Naive thymus-derived CD4-positive, alpha-beta T cell (primary cell): ENCODE measurements around the gene GRIPAP1. TPM values are rescaled to one million over a fixed set of nuclear protein-coding genes. Genes with fewer than 3 reads are reported as not detected.

Experiments used
- ATAC-seq: fragments of 150-1000 bp; cut with Tn5 transposase; 2 replicates; pipeline ENCODE4 v1.10.0; 2021; ENCODE audit warnings: mild to moderate bottlenecking, moderate library complexity
- CTCF ChIA-PET: fragments of 350-600 bp; sonication (Branson Sonifier 250); formaldehyde crosslinking; loops from one replicate; lab custom pipeline; 2021; ENCODE audit warnings: antibody characterized with exemption; lab: Charles Lee
- POLR2A ChIA-PET: fragments of 350-600 bp; sonication (Branson Sonifier 250); formaldehyde crosslinking; loops from one replicate; lab custom pipeline; 2021; ENCODE audit warnings: antibody characterized with exemption, inconsistent platforms; lab: Charles Lee
- DNase-seq, 9 donors: peaks; one replicate each; pipeline versions ENCODE4 v3.0.0 to v3.0.0-alpha.2; 2020 to 2022; ENCODE audit warnings: mixed read lengths in 1 of 9
- H3K27ac ChIP-seq: one replicate; pipeline ENCODE4 v1.7.0; 2013; ENCODE audit warnings: mild to moderate bottlenecking, low read depth, low read length, moderate library complexity
- H3K27me3 ChIP-seq, 2 donors: one replicate each; pipeline ENCODE4 v1.7.0; 2013; ENCODE audit warnings: low read length in 2 of 2, mild to moderate bottlenecking in 2 of 2, moderate library complexity in 2 of 2; ENCODE audit not compliant: control insufficient read depth in 2 of 2, insufficient read depth in 2 of 2
- H3K36me3 ChIP-seq, 3 experiments: 1 replicate in 2 of 3; 2 replicates in 1 of 3; pipeline ENCODE4 v1.7.0; 2013; ENCODE audit warnings: low read length in 3 of 3, mild to moderate bottlenecking in 3 of 3, moderate library complexity in 1 of 3; ENCODE audit not compliant: insufficient read depth in 3 of 3, control insufficient read depth in 2 of 3
- H3K4me1 ChIP-seq, 2 donors: one replicate each; pipeline ENCODE4 v1.7.0; 2013; ENCODE audit warnings: low read length in 2 of 2, mild to moderate bottlenecking in 2 of 2, moderate library complexity in 1 of 2; ENCODE audit not compliant: control insufficient read depth in 2 of 2, insufficient read depth in 2 of 2
- H3K4me3 ChIP-seq: 2 replicates; pipeline ENCODE4 v1.7.0; 2013; ENCODE audit warnings: mild to moderate bottlenecking, low read length
- H3K9me3 ChIP-seq, 3 experiments: 1 replicate in 2 of 3; 2 replicates in 1 of 3; pipeline ENCODE4 v1.7.0; 2013; ENCODE audit warnings: low read length in 3 of 3; ENCODE audit not compliant: control insufficient read depth in 2 of 3
- H3K27ac Mint-ChIP-seq, 9 donors: one replicate each; pipeline ENCODE4 v1.8.0; 2020 to 2022; ENCODE audit warnings: mixed read lengths in 9 of 9, mild to moderate bottlenecking in 8 of 9, moderate library complexity in 5 of 9, inconsistent platforms in 2 of 9
- H3K27me3 Mint-ChIP-seq, 5 donors: one replicate each; pipeline ENCODE4 v1.8.0; 2021 to 2022; ENCODE audit warnings: mixed read lengths in 5 of 5, mild to moderate bottlenecking in 1 of 5
- H3K36me3 Mint-ChIP-seq, 5 donors: one replicate each; pipeline ENCODE4 v1.8.0; 2020 to 2022; ENCODE audit warnings: mixed read lengths in 5 of 5, mild to moderate bottlenecking in 3 of 5, inconsistent platforms in 1 of 5
- H3K4me1 Mint-ChIP-seq, 7 donors: one replicate each; pipeline ENCODE4 v1.8.0; 2020 to 2022; ENCODE audit warnings: mixed read lengths in 7 of 7, mild to moderate bottlenecking in 3 of 7, inconsistent platforms in 1 of 7
- H3K4me3 Mint-ChIP-seq, 10 donors: one replicate each; pipeline ENCODE4 v1.8.0; 2020 to 2022; ENCODE audit warnings: mild to moderate bottlenecking in 10 of 10, mixed read lengths in 10 of 10, moderate library complexity in 6 of 10, inconsistent platforms in 2 of 10
- H3K9me3 Mint-ChIP-seq, 11 donors: one replicate each; pipeline ENCODE4 v1.8.0; 2020 to 2022; ENCODE audit warnings: mixed read lengths in 11 of 11, mild to moderate bottlenecking in 4 of 11, inconsistent platforms in 1 of 11, moderate library complexity in 1 of 11
- intact Hi-C, 2 donors: fragments of 100-400 bp; cut with micrococcal nuclease; formaldehyde crosslinking; loops; one replicate each; pipeline ENCODE4 v1.15.1; 2023
- polyA plus RNA-seq, 2 donors: library from polyadenylated mRNA; unstranded; fragments of 300-500 nt; fragmentation: Illumina TruSeq; gene quantifications; one replicate each; pipeline ENCODE4 v1.2.3, GENCODE V29; 2021
- total RNA-seq, 6 experiments: library from RNA in 5 of 6; stranded (reverse) in 5 of 6; gene quantifications; 1 replicate in 5 of 6; 2 replicates in 1 of 6; pipeline ENCODE4 v1.2.3 and lab custom pipeline; 2021 to 2026

Gene GRIPAP1
- total and polyA plus RNA-seq, 7 experiments from 2014 or later = 13.6 to 108 (median 103) TPM

DNA sequence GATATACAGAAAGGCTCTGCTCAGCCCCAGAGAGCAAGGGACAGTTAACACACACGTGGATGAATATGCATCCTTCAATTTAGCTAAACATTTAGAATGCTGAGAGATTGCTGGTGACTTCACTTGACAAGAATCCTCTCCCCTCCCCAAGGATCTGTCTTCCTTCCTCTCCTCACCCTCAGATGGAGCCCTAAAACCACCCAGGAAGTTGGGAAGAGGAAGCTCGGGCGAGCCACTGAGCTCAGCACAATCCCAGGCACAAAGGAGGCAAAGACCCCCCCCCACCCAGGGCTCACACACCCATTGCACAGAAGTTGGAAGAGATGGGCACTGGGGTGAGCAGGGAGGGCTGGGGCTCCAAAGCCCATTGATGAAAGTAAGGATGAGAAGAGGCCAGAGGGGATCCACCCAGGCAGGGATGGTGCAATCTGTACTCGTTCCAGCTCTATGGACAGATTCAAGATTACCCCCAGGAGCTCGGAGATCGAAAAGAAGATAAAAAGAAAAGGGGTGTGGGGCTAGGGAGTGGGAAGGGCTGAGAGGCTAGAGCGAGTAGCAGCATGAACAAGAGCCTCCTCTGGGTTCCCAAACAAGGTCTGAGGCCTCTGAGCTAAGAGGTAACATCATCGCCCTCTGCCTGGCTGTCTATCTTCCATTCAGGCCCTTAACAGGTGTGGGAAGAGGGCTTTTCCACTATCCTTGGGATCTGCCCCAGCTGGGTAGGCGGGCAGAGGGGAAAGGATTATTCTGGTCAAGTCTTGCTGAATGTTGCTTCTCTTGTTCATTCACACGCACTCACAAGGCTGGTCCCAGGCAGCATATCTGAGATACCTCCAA, 39.9 kb upstream of the GRIPAP1 start:
- Histone ChIP-seq H3K27me3 (no peaks in the 10 kb centered on the region), H3K9me3 (no peaks in the 10 kb centered on the region), H3K36me3 (peaks cover 0 to 27% (median 9%) of the 10 kb centered on the region in 3 experiments), H3K4me1 (peaks cover 5 to 21% of the 10 kb centered on the region in 2 donors), H3K4me3 (peak overlapping the region; percentile 54), H3K27ac (peak overlapping the region; percentile 96)
- peaks cover 0 to 11% (median 5%) of the 10 kb centered on the region in 5 donors for H3K36me3 Mint-ChIP-seq
- H3K4me1 Mint-ChIP-seq = peaks cover 18 to 40% (median 31%) of the 10 kb centered on the region in 7 donors
- H3K4me3 Mint-ChIP-seq = peak overlapping the region; percentile 78 to 95 (median 89)
- no peaks in the 10 kb centered on the region for H3K27me3 Mint-ChIP-seq
- ChIA-PET CTCF (no interaction called here), POLR2A (interaction anchor here (0.5 to 2.4 kb wide), 9 partner anchors 25 to 467 kb away, joined by 3 to 14 read pairs (median 7); partner anchors contain the start of genes GRIPAP1, HDAC6, OTUD5 and RBM3)
- DNase-seq (peak in 4 of 9 donors; percentile 3 to 21 (median 10)), ATAC-seq (no peak)
- H3K9me3 Mint-ChIP-seq = no peaks in the 10 kb centered on the region
- intact Hi-C loops = loop anchor here in 1 of 2 donors (2.0 to 5.0 kb wide), 5 partner anchors 33 to 521 kb away; partner anchors contain the start of genes EBP, PPP1R3F and PRAF2
- H3K27ac Mint-ChIP-seq = peak overlapping the region; percentile 80 to 96 (median 93)

DNA sequence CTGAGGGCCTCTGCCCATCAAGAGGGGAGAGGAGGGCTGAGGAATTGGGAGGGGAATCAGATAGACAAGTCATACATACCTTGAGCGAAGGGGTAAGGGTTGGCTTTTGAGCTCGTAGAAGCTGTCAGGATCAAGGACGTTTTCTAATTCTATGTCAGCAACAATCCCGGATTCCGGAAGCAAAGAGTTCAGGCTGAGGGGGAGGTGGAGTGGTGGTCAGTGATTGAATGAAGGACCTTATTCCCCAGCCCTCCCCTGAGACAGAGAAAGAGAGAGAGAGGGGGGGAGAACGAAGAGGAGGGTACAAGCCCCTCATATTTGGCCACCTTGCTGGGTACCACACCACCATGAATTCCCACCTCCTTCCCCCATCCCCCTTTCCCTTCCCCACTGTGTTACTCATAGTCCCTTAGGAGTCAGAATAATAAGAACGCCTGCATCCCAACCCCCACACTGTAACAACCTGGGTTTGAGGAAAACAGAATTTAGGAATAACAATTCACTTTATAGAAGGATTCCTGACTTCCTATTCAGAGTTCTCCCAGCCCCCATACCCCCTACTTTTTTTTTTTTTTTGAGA, 38.4 kb upstream of the GRIPAP1 start:
- Histone ChIP-seq H3K27me3 (no peaks in the 10 kb centered on the region), H3K36me3 (peaks cover 0 to 27% (median 9%) of the 10 kb centered on the region in 3 experiments), H3K9me3 (no peaks in the 10 kb centered on the region), H3K4me3 (no peak overlapping the region), H3K27ac (no peak overlapping the region), H3K4me1 (peaks cover 5 to 21% of the 10 kb centered on the region in 2 donors)
- DNase-seq (no peak), ATAC-seq (no peak)
- H3K4me1 Mint-ChIP-seq = peaks cover 18 to 40% (median 31%) of the 10 kb centered on the region in 7 donors
- ChIA-PET POLR2A (interaction anchor here (1.0 kb wide), 1 partner anchor 124 kb away, joined by 3 read pairs; no protein-coding TSS in a partner anchor), CTCF (no interaction called here)
- H3K4me3 Mint-ChIP-seq = peak overlapping the region in 7 of 10 donors; percentile 10 to 86 (median 27)
- intact Hi-C loops = loop anchor here in 1 of 2 donors (5.0 kb wide), 1 partner anchor 62 kb away; no protein-coding TSS in a partner anchor
- peaks cover 0 to 11% (median 5%) of the 10 kb centered on the region in 5 donors for H3K36me3 Mint-ChIP-seq
- H3K27ac Mint-ChIP-seq = peak overlapping the region in 6 of 9 donors; percentile 15 to 89 (median 73)
- H3K9me3 Mint-ChIP-seq = no peaks in the 10 kb centered on the region
- H3K27me3 Mint-ChIP-seq = no peaks in the 10 kb centered on the region

DNA sequence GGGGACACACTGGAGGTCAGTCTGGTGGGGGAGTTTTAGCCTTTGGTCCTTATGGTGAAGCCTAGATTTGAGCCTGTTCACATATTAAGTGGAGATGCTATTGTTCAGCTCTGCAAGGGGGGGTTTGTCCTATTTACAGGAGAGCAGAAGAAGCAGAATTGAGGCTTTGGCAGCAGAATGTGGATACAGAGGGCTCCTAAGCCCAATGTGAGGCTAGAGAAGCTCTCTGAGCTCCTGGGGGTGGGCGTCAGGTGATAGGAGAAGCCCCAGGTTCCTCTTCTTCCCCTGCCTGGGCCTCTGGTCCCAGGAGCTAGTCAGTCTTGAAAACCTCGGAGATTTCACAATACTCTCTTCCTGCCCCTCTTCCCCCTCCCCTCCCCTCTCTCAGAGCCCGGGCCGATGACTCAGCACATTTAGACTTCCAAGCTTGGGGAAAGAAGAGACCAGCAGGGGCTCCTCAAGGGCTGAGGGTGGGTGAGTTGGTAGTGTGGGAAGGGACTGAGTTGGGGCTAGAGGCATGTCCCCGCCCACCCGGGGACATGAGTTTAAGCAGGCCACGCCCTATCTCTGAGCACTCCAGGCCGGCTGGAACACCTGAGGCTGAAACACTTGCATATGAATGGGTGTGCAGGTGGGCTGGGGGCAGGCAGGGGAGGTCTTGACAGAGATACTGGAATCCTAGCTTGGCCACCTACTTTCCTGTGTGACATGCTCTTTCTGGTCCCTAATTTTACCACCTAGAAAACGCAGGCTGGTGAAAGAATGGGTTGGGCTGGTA, 37.7 kb upstream of the GRIPAP1 start:
- H3K4me3 ChIP-seq = no peak overlapping the region

DNA sequence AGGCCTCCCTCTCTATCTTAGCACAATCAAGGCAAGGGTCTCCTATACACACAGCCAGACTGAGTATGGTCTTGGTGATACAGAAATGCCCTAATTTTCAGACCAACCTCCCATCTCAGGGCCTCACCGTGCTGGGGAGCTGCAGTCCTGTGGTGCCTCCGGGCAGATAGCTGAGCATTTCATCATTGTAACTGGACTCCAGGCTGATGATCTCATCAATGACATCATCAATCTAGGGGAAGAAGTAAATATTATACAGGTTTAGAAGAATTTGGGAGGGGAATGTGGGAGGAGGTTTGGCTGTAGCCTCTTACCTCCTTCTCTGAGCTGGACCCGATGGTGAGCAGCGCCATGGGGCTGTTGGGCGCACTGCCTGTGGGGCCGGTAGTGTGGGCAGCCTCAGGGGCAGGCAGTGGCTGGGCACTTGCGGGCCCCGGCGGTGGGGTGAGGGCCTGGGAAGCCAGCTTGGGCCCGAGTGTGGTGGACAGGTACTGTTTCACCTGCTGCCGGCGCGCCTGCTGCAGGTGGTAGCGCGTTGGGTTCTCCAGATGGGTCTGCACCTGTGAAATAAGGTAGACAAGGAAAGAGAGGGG, 35.9 kb upstream of the GRIPAP1 start:
- Histone ChIP-seq H3K9me3 (no peaks in the 10 kb centered on the region), H3K36me3 (peaks cover 0 to 43% (median 9%) of the 10 kb centered on the region in 3 experiments), H3K27me3 (no peaks in the 10 kb centered on the region), H3K4me1 (peaks cover 5 to 16% of the 10 kb centered on the region in 2 donors), H3K27ac (no peak overlapping the region), H3K4me3 (no peak overlapping the region)
- CTCF ChIA-PET = no interaction called here
- Mint-ChIP-seq H3K9me3 (no peaks in the 10 kb centered on the region), H3K27ac (no peak overlapping the region), H3K27me3 (no peaks in the 10 kb centered on the region), H3K4me3 (no peak overlapping the region), H3K36me3 (peaks cover 0 to 14% (median 5%) of the 10 kb centered on the region in 5 donors), H3K4me1 (peaks cover 18 to 35% (median 30%) of the 10 kb centered on the region in 7 donors)
- intact Hi-C loops = no loop called here
- ATAC-seq (no peak), DNase-seq (no peak)
- POLR2A ChIA-PET = interaction anchor here (0.8 kb wide), 1 partner anchor 18 kb away, joined by 3 read pairs; no protein-coding TSS in a partner anchor

More for the DNA sequence above, 37.7 kb upstream of the GRIPAP1 start:
- H3K27ac Mint-ChIP-seq = peak overlapping the region in 6 of 9 donors; percentile 15 to 80 (median 73)
- intact Hi-C loops = loop anchor here in 1 of 2 donors (5.0 kb wide), 1 partner anchor 63 kb away; no protein-coding TSS in a partner anchor
- Histone ChIP-seq H3K27me3 (no peaks in the 10 kb centered on the region), H3K9me3 (no peaks in the 10 kb centered on the region), H3K36me3 (peaks cover 0 to 28% (median 9%) of the 10 kb centered on the region in 3 experiments), H3K27ac (no peak overlapping the region), H3K4me1 (peaks cover 5 to 21% of the 10 kb centered on the region in 2 donors)
- ChIA-PET POLR2A (interaction anchor here (0.5 to 1.0 kb wide), 4 partner anchors 81 to 145 kb away, joined by 3 to 4 read pairs (median 3); no protein-coding TSS in a partner anchor), CTCF (no interaction called here)
- no peaks in the 10 kb centered on the region for H3K9me3 Mint-ChIP-seq
- peak in 6 of 9 donors; percentile 4 to 36 (median 12) for DNase-seq
- H3K27me3 Mint-ChIP-seq = no peaks in the 10 kb centered on the region
- peak overlapping the region in 7 of 10 donors; percentile 10 to 86 (median 27) for H3K4me3 Mint-ChIP-seq
- H3K4me1 Mint-ChIP-seq = peaks cover 18 to 40% (median 31%) of the 10 kb centered on the region in 7 donors
- ATAC-seq = no peak
- peaks cover 0 to 11% (median 5%) of the 10 kb centered on the region in 5 donors for H3K36me3 Mint-ChIP-seq

DNA sequence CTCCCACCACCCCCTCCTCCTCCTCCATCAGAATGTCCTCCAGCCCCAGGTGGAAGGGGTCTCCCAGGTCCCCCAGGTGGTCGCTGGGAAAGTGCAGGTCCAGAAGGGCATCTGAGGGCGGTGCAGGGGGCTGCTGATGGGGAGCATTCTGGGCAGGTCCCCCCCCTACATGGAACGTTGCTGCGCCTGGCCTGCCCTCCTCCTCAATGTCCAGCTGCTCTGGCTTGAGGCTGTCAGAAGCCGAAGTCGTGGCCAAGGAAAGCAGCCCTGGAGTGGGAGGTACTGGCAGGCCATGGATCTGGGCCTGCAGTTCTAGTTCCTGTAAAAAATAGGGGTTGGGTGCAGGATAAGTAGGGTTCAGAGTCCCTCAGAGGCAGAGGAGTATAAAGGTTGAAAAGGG, 28.2 kb upstream of the GRIPAP1 start:
- Histone ChIP-seq H3K4me3 (no peak overlapping the region), H3K27me3 (no peaks in the 10 kb centered on the region), H3K27ac (no peak overlapping the region), H3K9me3 (no peaks in the 10 kb centered on the region), H3K4me1 (no peaks in the 10 kb centered on the region), H3K36me3 (peaks cover 0 to 33% (median 0%) of the 10 kb centered on the region in 3 experiments)
- peaks cover 0 to 4% (median 0%) of the 10 kb centered on the region in 7 donors for H3K4me1 Mint-ChIP-seq
- POLR2A ChIA-PET = no interaction called here
- no peaks in the 10 kb centered on the region for H3K27me3 Mint-ChIP-seq
- ATAC-seq (no peak), DNase-seq (no peak)
- no peak overlapping the region for H3K4me3 Mint-ChIP-seq
- no peak overlapping the region for H3K27ac Mint-ChIP-seq
- H3K9me3 Mint-ChIP-seq = no peaks in the 10 kb centered on the region
- peaks cover 0 to 8% (median 3%) of the 10 kb centered on the region in 5 donors for H3K36me3 Mint-ChIP-seq
- intact Hi-C loops = no loop called here
- CTCF ChIA-PET = no interaction called here
